Effector memory CD8-positive, alpha-beta T cell (primary cell): Measurements from ENCODE around the gene PSORS1C1.
"Not testable (repeated sequence)": the region's sequence is repeated elsewhere in the genome, so short reads cannot be mapped to it uniquely, and the experiment has no call there.

Experiments
- ATAC-seq: fragments of 150-1000 bp; cut with Tn5 transposase; replicated peaks from 2 replicates; pipeline ENCODE4 v1.10.0; 2021; ENCODE audit warnings: mild to moderate bottlenecking, moderate library complexity
- DNase-seq, 3 experiments: peaks; one replicate each; pipeline ENCODE4 v3.0.0; 2021
- H3K27ac Mint-ChIP-seq, 2 donors: one replicate each; pipeline ENCODE4 v1.8.0; 2022; ENCODE audit warnings: mild to moderate bottlenecking in 2 of 2, mixed read lengths in 2 of 2, moderate library complexity in 2 of 2
- H3K27me3 Mint-ChIP-seq, 2 donors: one replicate each; pipeline ENCODE4 v1.8.0; 2022; ENCODE audit warnings: mixed read lengths in 2 of 2
- H3K36me3 Mint-ChIP-seq: one replicate; pipeline ENCODE4 v1.8.0; 2022; ENCODE audit warnings: mild to moderate bottlenecking, moderate library complexity, mixed read lengths; ENCODE audit not compliant: insufficient read depth
- H3K4me1 Mint-ChIP-seq, 2 donors: one replicate each; pipeline ENCODE4 v1.8.0; 2022; ENCODE audit warnings: low read depth in 2 of 2, mixed read lengths in 2 of 2
- H3K4me3 Mint-ChIP-seq, 2 donors: one replicate each; pipeline ENCODE4 v1.8.0; 2022; ENCODE audit warnings: mild to moderate bottlenecking in 2 of 2, mixed read lengths in 2 of 2, moderate library complexity in 2 of 2
- H3K9me3 Mint-ChIP-seq, 2 donors: one replicate each; pipeline ENCODE4 v1.8.0; 2022; ENCODE audit warnings: mixed read lengths in 2 of 2

The PSORS1C1 gene

GRCh38 chr6:31158863-31159855, 44.6 kb downstream of the PSORS1C1 start:
- peaks cover 15 to 27% of the 10 kb centered on the region in 2 donors for H3K4me1 Mint-ChIP-seq
- peaks cover 13% of the 10 kb centered on the region for H3K36me3 Mint-ChIP-seq
- peak overlapping the region; percentile 84 to 87 for H3K4me3 Mint-ChIP-seq
- peak overlapping the region; percentile 85 to 93 for H3K27ac Mint-ChIP-seq
- DNase-seq, result peak in 1 of 3 experiments; percentile 19
- H3K9me3 Mint-ChIP-seq, result no peaks in the 10 kb centered on the region
- H3K27me3 Mint-ChIP-seq, result no peaks in the 10 kb centered on the region
- ATAC-seq, result no peak

- peaks cover 15 to 27% of the 10 kb centered on the region in 2 donors for H3K4me1 Mint-ChIP-seq
- ATAC-seq, result no peak
Observed at GRCh38 chr6:31161216-31162126, 46.9 kb downstream of the PSORS1C1 start.

DNA sequence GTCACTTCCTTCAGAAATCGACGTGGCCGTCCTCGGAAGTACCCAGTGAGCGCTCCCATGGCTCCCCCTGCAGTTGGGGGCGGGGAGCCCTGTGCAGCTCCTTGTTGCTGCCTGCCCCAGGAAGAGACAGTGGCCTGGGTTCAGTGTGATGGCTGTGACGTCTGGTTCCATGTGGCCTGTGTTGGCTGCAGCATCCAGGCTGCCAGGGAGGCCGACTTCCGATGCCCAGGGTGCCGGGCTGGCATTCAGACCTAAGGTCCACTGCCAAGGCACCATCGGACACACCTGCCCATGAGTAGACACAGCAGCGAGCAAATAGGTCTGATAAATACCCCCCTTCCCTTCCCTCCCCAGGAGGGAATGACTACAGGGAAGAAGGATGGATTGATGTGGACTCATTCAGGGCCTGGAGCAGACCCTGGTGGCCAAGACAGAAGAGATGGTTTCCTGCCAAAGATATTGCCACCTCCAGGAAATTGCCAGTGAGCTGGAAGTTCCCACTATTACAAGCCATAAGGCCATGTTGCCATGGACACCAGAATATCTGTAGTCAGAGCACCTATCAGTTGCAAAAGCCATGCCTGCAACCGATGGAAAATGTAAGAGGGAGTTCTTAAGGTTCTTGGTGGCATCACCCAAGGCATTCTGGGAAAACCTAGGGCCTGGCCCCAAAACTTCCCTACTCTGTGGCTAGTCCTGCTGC, 48.0 kb downstream of the PSORS1C1 start:
- Mint-ChIP-seq H3K9me3 (no peaks in the 10 kb centered on the region), H3K36me3 (peaks cover 10% of the 10 kb centered on the region), H3K4me3 (no peak overlapping the region), H3K4me1 (peaks cover 13 to 21% of the 10 kb centered on the region in 2 donors), H3K27ac (peak overlapping the region in 1 of 2 donors; percentile 26), H3K27me3 (no peaks in the 10 kb centered on the region)
- DNase-seq (no peak), ATAC-seq (no peak)

More at GRCh38 chr6:31161216-31162126, 46.9 kb downstream of the PSORS1C1 start:
- no peaks in the 10 kb centered on the region for H3K9me3 Mint-ChIP-seq
- H3K27ac Mint-ChIP-seq, result peak overlapping the region in 1 of 2 donors; percentile 42
- H3K36me3 Mint-ChIP-seq, result peaks cover 10% of the 10 kb centered on the region
- H3K4me3 Mint-ChIP-seq, result no peak overlapping the region
- DNase-seq, result no peak
- H3K27me3 Mint-ChIP-seq, result no peaks in the 10 kb centered on the region

GRCh38 chr6:31163922-31164321, 49.3 kb downstream of the PSORS1C1 start:
- peaks cover 7 to 12% of the 10 kb centered on the region in 2 donors for H3K4me1 Mint-ChIP-seq
- DNase-seq (no peak), ATAC-seq (no peak)
- no peaks in the 10 kb centered on the region for H3K9me3 Mint-ChIP-seq
- H3K4me3 Mint-ChIP-seq, result no peak overlapping the region
- H3K36me3 Mint-ChIP-seq, result peaks cover under 1% of the 10 kb centered on the region
- no peak overlapping the region for H3K27ac Mint-ChIP-seq
- H3K27me3 Mint-ChIP-seq, result no peaks in the 10 kb centered on the region

GRCh38 chr6:31164475-31165063, 50.0 kb downstream of the PSORS1C1 start:
- H3K9me3 Mint-ChIP-seq, H3K27me3 Mint-ChIP-seq, H3K4me1 Mint-ChIP-seq, H3K27ac Mint-ChIP-seq, H3K36me3 Mint-ChIP-seq, ATAC-seq, H3K4me3 Mint-ChIP-seq, DNase-seq: not testable (repeated sequence)

- not testable (repeated sequence) for H3K27ac Mint-ChIP-seq, H3K36me3 Mint-ChIP-seq, H3K27me3 Mint-ChIP-seq
Observed at GRCh38 chr6:31165064-31165832, 50.6 kb downstream of the PSORS1C1 start.

DNA sequence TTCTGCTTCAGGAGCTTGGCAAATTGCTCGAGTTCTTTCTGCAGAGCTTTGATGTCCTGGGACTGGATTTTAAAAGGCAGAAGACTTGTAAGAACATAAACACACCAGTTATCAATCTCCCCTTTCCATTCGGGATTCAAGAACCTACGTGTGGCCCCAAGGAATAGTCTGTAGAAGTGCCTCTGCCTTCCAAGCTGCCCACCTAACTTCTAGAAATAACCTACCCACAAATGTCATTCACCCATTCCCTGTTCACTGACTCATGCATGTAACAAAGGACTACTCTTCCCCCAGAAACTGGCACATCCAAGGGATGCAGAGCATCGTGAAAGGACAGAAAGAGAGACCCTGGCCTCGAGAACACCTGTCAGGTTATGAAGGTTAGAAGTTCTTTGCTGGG, 51.4 kb downstream of the PSORS1C1 start:
- H3K27me3 Mint-ChIP-seq, result no peaks in the 10 kb centered on the region
- no peaks in the 10 kb centered on the region for H3K36me3 Mint-ChIP-seq
- no peaks in the 10 kb centered on the region for H3K4me1 Mint-ChIP-seq
- H3K27ac Mint-ChIP-seq, result peak overlapping the region in 1 of 2 donors; percentile 41
- no peak for DNase-seq
- H3K4me3 Mint-ChIP-seq, result no peak overlapping the region
- H3K9me3 Mint-ChIP-seq, result no peaks in the 10 kb centered on the region
- ATAC-seq, result no peak

More at GRCh38 chr6:31165064-31165832, 50.6 kb downstream of the PSORS1C1 start:
- not testable (repeated sequence) for H3K9me3 Mint-ChIP-seq, ATAC-seq, H3K4me3 Mint-ChIP-seq, H3K4me1 Mint-ChIP-seq, DNase-seq

DNA sequence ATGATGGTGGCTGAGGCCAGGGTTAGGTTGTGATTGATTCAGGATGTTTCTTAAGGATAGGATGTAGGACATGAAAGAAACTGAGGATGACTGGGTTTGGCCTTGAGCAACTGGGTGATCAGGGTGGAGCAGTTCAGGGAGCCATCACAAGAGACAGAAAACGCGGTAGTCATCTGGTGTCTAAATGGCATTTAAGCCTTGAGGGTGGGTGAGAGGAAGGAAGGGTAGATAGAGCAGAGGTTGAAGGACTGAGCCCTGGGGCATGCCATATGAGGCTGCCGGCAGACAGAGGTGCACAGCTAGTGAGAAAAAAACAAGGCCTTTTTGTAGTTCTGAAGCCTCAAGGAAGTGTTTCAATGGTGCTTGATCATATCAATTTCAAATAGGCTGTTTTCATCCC, 54.0 kb downstream of the PSORS1C1 start:
- H3K4me3 Mint-ChIP-seq, result no peak overlapping the region
- ATAC-seq (no peak), DNase-seq (no peak)
- no peaks in the 10 kb centered on the region for H3K9me3 Mint-ChIP-seq
- no peaks in the 10 kb centered on the region for H3K36me3 Mint-ChIP-seq
- H3K27me3 Mint-ChIP-seq, result no peaks in the 10 kb centered on the region
- no peak overlapping the region for H3K27ac Mint-ChIP-seq
- no peaks in the 10 kb centered on the region for H3K4me1 Mint-ChIP-seq

GRCh38 chr6:31169123-31169857, 54.7 kb downstream of the PSORS1C1 start:
- Mint-ChIP-seq H3K27ac (no peak overlapping the region), H3K27me3 (no peaks in the 10 kb centered on the region), H3K9me3 (no peaks in the 10 kb centered on the region), H3K4me1 (no peaks in the 10 kb centered on the region), H3K36me3 (no peaks in the 10 kb centered on the region), H3K4me3 (no peak overlapping the region)
- ATAC-seq (no peak), DNase-seq (no peak)

DNA sequence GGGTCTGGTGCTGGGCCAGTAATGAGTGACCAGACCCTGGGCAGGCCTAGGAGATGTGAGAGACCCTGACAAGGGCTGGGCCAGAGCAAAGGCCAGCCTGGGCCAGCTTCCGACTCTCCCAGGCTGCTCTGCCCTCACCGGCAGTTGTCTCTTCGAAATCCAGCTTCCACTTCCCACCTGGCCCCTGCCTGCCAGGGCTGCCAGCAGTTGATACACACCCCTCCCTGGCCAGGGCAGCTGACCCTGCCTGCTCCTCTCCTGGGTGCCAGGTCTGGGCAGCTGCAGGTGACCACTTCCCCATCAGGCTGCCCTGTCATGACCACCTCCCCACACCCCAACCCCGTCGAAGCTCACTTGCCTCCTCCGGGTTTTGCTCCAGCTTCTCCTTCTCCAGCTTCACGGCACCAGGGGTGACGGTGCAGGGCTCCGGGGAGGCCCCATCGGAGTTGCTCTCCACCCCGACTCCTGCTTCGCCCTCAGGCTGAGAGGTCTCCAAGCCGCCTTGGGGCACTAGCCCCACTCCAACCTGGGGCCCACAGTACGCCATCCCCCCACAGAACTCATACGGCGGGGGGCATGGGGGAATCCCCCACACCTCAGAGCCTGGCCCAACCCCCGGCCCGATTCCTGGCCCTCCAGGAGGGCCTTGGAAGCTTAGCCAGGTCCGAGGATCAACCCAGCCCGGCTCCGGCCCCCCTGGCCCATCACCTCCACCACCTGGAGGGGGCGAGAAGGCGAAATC, 55.4 kb downstream of the PSORS1C1 start:
- not testable (repeated sequence) for H3K36me3 Mint-ChIP-seq, DNase-seq, H3K4me3 Mint-ChIP-seq, H3K4me1 Mint-ChIP-seq, ATAC-seq, H3K9me3 Mint-ChIP-seq, H3K27me3 Mint-ChIP-seq
- peak overlapping the region in 1 of 2 donors; percentile 68 for H3K27ac Mint-ChIP-seq

- Mint-ChIP-seq H3K4me1 (no peaks in the 10 kb centered on the region), H3K27me3 (no peaks in the 10 kb centered on the region), H3K4me3 (no peak within 1 kb of the TSS), H3K36me3 (no peaks in the 10 kb centered on the region), H3K27ac (peak within 1 kb of the TSS; percentile 39 to 68), H3K9me3 (no peaks in the 10 kb centered on the region)
- DNase-seq, result no peak
- no peak for ATAC-seq
Observed at GRCh38 chr6:31170600-31170881, 55.9 kb downstream of the PSORS1C1 start, which contains the start of gene POU5F1. Gene POU5F1, minus strand, starts transcription at chr6:31170682. Its CDS starts 62 bp downstream, at chr6:31170620.
